ENCODE measurements around the gene UBL4A. TPM values are rescaled to one million over a fixed set of nuclear protein-coding genes. Genes with fewer than 3 reads are reported as not detected.

UBL4A gene
- total RNA-seq, 1 donor = 31.5 TPM

- Histone ChIP-seq H4K20me1 (ENCODE audit: insufficient read depth, low read length) (peaks cover 34% of the 10 kb centered on the region), H3K4me3 (ENCODE audit: insufficient read depth, low read length) (no peak overlapping the region), H3K4me2 (ENCODE audit: insufficient read depth, low read length) (no peak overlapping the region), H3K27me3 (ENCODE audit: insufficient read depth, low read length) (no peaks in the 10 kb centered on the region), H3K79me2 (ENCODE audit: insufficient read depth, low read length) (peaks cover 58% of the 10 kb centered on the region), H3K36me3 (ENCODE audit: insufficient read depth, low read length) (peaks cover 24% of the 10 kb centered on the region), H2AFZ (ENCODE audit: low read length) (no peak overlapping the region), H3K27ac (ENCODE audit: low read depth, low read length) (no peak overlapping the region), H3K9me3 (ENCODE audit: low read depth, low read length) (no peaks in the 10 kb centered on the region), H3K4me1 (ENCODE audit: insufficient read depth, low read length) (peaks cover 19% of the 10 kb centered on the region)
- TF ChIP-seq CTCF (IDR thresholded peaks at IDR 0.05; ENCODE audit: extremely low read depth, low read depth, low read length) = no peak
- DNase-seq (ENCODE audit: insufficient read length, low spot score, missing footprints) = no peak
These were observed 45.6 kb downstream of the UBL4A start for GRCh38 chrX:154440623-154441357.

GRCh38 chrX:154439841-154440240 lies 46.6 kb downstream of the UBL4A start:
- Histone ChIP-seq H3K27ac (ENCODE audit: low read depth, low read length) (no peak overlapping the region), H3K27me3 (ENCODE audit: insufficient read depth, low read length) (no peaks in the 10 kb centered on the region), H3K9me3 (ENCODE audit: low read depth, low read length) (no peaks in the 10 kb centered on the region), H3K4me1 (ENCODE audit: insufficient read depth, low read length) (peaks cover 12% of the 10 kb centered on the region), H2AFZ (ENCODE audit: low read length) (no peak overlapping the region), H3K4me3 (ENCODE audit: insufficient read depth, low read length) (no peak overlapping the region), H3K36me3 (ENCODE audit: insufficient read depth, low read length) (peaks cover 23% of the 10 kb centered on the region), H4K20me1 (ENCODE audit: insufficient read depth, low read length) (peaks cover 29% of the 10 kb centered on the region), H3K79me2 (ENCODE audit: insufficient read depth, low read length) (peaks cover 48% of the 10 kb centered on the region), H3K4me2 (ENCODE audit: insufficient read depth, low read length) (no peak overlapping the region)
- no peak for DNase-seq (ENCODE audit: insufficient read length, low spot score, missing footprints)
- TF ChIP-seq CTCF (IDR thresholded peaks at IDR 0.05; ENCODE audit: extremely low read depth, low read depth, low read length) = no peak

GRCh38 chrX:154437971-154438893 lies 48.2 kb downstream of the UBL4A start:
- Histone ChIP-seq H3K79me2 (ENCODE audit: insufficient read depth, low read length) (peaks cover 42% of the 10 kb centered on the region), H4K20me1 (ENCODE audit: insufficient read depth, low read length) (peaks cover 29% of the 10 kb centered on the region), H3K4me3 (ENCODE audit: insufficient read depth, low read length) (peak overlapping the region; percentile 76), H2AFZ (ENCODE audit: low read length) (no peak overlapping the region), H3K36me3 (ENCODE audit: insufficient read depth, low read length) (peaks cover 36% of the 10 kb centered on the region), H3K4me1 (ENCODE audit: insufficient read depth, low read length) (peaks cover 9% of the 10 kb centered on the region), H3K9me3 (ENCODE audit: low read depth, low read length) (no peaks in the 10 kb centered on the region), H3K27me3 (ENCODE audit: insufficient read depth, low read length) (no peaks in the 10 kb centered on the region), H3K27ac (ENCODE audit: low read depth, low read length) (no peak overlapping the region), H3K4me2 (ENCODE audit: insufficient read depth, low read length) (peak overlapping the region; percentile 85)
- no peak for TF ChIP-seq CTCF (IDR thresholded peaks at IDR 0.05; ENCODE audit: extremely low read depth, low read depth, low read length)
- peak; percentile 87 for DNase-seq (ENCODE audit: insufficient read length, low spot score, missing footprints)
